Activated CD8-positive, alpha-beta memory T cell treated with anti-CD3 and anti-CD28 coated beads, Interleukin-2, amount 50 U/mL, for 24 hours (primary cell): ENCODE results near the gene CEP68.
"Not testable (repeated sequence)": the region's sequence is repeated elsewhere in the genome, so short reads cannot be mapped to it uniquely, and the experiment has no call there.

ENCODE experiments used
- DNase-seq: peaks from one replicate; pipeline ENCODE4 v3.0.0-alpha.2; 2020; ENCODE audit errors: extremely low read depth

Gene CEP68

DNA sequence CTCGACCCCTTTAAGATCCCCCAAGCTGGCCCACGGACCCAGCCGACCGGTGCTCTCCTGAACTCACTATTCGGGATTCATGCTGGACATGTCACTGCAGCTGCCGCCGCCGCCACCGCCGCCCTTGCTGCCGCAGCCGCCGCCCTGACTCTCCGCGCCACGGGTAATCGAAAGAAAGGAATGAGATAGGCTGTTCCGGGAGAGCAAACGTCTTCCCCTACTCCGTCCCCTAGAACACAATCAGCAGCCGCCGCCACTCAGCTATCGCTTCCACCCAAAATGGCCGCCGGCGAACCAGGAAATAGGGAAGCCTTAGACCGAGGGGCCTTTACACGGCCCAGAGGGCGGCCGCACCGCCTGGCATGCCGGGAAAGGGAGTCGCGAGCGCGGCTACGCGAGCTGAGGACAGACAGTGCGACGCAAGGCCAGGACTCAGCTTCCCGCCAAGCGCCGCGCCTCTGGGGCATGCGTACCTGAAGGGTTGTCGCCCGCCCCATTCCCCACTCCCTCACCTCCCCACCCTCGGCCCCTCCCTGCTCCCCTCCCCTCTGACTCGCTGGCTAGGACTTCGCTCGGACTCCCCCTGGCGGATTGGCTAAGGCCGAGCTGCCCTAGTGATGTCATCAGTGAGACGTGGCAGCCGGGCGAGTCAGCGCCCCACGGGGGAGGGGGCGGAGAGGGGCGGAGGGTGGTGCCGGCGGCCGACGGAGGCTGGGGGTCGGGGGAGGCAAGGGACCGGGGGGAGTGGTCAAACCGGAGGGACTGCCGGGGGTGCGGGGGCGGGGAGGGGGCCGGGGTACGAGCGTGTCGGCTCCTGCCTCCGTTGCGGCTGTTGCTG, 73.8 kb downstream of the CEP68 start, which contains the start of gene RAB1A:
RAB1A (minus strand) TSS at position 281 of the 838 bp plus-strand sequence; CDS start at position 90, 191 bp downstream.
- peak; percentile 98 for DNase-seq

DNA sequence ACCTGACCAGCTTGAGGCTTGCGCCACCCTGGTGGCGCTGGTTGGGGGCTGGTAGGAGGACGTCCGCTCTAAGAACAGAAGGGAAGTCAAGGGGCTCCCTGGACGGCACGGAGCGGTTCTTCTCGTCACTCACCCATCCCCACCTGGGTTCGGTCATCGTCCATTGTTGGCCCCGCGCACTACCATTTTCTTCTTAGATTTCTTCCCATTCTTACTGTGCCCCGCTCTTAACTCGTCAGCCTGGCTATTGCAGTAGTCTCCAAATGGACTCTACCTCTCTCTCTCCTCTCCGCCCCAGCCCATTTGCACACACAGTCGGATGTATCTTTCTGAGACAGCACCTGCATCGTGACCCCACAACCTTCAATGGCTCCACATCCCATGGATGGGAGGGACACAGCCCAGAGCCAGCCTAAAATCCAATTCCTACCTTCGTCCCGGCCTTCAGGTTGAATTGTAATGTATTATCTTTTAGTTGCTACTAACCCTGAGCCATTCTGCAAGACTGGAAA, 74.5 kb downstream of the CEP68 start:
- no peak for DNase-seq

DNA sequence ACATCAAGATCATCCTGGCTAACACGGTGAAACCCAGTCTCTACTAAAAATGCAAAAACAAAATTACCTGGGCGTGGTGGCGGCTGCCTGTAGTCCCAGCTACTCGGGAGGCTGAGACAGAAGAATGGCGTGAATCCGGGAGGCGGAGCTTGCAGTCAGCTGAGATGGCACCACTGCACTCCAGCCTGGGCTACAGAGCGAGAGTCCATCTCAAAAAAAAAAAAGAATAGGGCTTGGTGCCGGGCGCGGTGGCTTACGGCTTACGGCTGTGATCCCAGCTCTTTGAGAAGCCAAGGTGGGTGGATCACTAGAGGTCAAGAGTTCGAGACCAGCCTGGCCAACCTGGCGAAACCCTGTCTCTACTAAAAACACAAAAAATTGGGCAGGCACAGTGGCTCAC, 76.7 kb downstream of the CEP68 start:
- not testable (repeated sequence) for DNase-seq

DNA sequence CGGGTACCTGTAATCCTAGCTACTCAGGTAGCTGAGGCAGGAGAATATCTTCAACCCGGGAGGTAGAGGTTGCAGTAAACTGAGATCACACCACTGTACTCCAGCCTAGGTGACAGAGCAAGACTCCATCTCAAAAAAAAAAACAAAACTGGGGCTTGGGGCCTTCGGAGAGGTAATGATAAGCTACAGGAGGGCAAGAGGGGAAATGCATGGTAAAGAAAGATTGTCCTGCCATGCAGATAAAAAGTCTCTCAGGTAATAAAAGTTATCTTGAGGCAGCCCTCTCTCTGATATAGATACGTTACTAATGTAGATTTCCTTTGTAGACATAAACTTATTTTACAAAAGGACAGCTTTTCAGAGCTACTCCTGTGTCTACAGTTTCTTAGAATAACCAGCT, 77.4 kb downstream of the CEP68 start:
- DNase-seq, result no peak

DNA sequence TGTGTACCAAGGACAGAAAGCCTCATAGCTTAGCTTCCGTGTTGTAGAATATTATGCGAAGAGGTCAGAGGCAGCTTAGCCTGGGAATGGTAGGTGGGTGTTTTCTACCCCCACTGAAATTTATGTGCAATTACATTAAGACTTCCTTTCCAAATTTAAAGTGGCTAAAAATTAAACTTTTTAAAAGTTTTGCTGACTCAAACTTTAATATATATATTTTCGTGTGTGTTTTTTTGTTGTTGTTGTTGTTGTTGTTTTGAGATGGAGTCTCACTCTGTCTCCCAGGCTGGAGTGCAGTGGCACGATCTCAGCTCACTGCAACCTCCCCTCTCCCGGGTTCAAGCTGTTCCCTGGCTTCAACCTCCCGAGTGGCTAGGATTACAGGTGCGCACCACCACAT, 77.9 kb downstream of the CEP68 start:
- DNase-seq, result no peak

DNA sequence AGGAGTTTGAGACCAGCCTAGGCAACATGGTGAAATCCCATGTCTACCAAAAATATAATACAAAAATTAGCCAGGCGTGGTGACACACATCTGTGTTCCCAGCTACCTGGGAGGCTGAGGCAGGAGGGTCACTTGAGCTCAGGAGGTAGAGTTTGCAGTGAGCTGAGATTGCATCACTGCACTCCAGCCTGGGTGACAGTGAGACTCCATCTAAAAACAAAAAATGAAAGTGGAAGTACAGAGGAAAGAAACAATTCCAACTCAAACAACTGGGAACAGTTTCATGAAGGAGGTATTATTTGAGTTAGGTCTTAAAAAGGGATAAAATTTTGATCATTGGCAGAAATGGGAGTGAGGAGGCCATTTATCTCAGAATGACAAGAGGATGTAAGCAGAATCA, 80.0 kb downstream of the CEP68 start:
- DNase-seq, result no peak
